ENCODE data around the gene AK9. TPM values are rescaled to one million over a fixed set of nuclear protein-coding genes. Genes with fewer than 3 reads are reported as not detected.
"Not testable (repeated sequence)": the region's sequence is repeated elsewhere in the genome, so short reads cannot be mapped to it uniquely, and the experiment has no call there.

The AK9 gene
- total RNA-seq, 1 experiment from 2014 or later, result 1.7 TPM

DNA sequence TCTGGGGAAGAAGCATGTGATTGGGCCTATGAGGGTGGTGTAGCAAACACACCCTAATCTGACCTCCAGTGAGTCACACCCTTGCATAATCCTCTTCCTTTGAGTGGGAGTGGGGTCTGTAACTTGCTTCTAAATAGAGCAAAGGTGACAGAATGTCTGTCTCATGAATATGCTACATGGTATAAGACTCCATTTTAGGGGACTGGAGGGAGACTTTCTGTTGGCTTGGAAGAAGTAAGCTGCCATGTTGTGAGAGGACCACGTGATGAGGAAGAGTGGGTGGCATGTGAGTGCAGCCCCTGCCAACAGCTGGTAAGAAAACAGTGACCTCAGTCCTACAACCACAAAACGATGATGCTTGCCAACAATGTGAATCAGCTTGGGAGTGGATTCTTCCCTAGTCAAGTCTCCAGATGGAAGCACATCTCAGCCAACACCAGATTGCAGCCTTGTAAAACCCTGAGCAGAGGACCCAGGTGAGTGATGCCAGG is 3.7 kb downstream of the AK9 start:
- no TSS peak for BruUV-seq (replicated peaks)
- intact Hi-C loops (cut with micrococcal nuclease), result no loop called here
- H3F3A ChIP-seq (ENCODE audit: low read length, unreplicated experiment), result no peaks in the 10 kb centered on the region
- POLR2A ChIA-PET (ENCODE audit: unreplicated experiment), result no interaction called here
- no peak for TF ChIP-seq EZH2 (IDR thresholded peaks at IDR 0.05; ENCODE audit: low read length, unreplicated experiment)
- no peak for TF ChIP-seq EZH2phosphoT487 (IDR thresholded peaks at IDR 0.05; ENCODE audit: borderline replicate concordance, low read length)
- TF ChIP-seq, protein P1, sequence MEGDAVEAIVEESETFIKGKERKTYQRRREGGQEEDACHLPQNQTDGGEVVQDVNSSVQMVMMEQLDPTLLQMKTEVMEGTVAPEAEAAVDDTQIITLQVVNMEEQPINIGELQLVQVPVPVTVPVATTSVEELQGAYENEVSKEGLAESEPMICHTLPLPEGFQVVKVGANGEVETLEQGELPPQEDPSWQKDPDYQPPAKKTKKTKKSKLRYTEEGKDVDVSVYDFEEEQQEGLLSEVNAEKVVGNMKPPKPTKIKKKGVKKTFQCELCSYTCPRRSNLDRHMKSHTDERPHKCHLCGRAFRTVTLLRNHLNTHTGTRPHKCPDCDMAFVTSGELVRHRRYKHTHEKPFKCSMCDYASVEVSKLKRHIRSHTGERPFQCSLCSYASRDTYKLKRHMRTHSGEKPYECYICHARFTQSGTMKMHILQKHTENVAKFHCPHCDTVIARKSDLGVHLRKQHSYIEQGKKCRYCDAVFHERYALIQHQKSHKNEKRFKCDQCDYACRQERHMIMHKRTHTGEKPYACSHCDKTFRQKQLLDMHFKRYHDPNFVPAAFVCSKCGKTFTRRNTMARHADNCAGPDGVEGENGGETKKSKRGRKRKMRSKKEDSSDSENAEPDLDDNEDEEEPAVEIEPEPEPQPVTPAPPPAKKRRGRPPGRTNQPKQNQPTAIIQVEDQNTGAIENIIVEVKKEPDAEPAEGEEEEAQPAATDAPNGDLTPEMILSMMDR (conservative IDR thresholded peaks at IDR 0.05; ENCODE audit: low read depth, low read length), result no peak
- H3K9ac ChIP-seq (ENCODE audit: low read length), result peak overlapping the region; percentile 8; the same call in 1 of the 2 replicates
- peaks cover 23% of the 10 kb centered on the region for H3K4me1 ChIP-seq (ENCODE audit: insufficient read depth, low read length)
- no peaks in the 10 kb centered on the region for H3K27me3 ChIP-seq (ENCODE audit: low read length)
- peak overlapping the region; percentile 74 for H2AFZ ChIP-seq (ENCODE audit: low read length)
- H3K79me2 ChIP-seq (ENCODE audit: low read length), result no peaks in the 10 kb centered on the region; the same call in 1 of the 2 replicates
- no peaks in the 10 kb centered on the region for H3K9me3 ChIP-seq (ENCODE audit: low read length)
- no peaks in the 10 kb centered on the region for H3K9me2 ChIP-seq (replicated peaks; ENCODE audit: low read length)
- H3K27ac ChIP-seq (ENCODE audit: low read length), result peak overlapping the region; percentile 70
- DNase-seq (peak; percentile 88), ATAC-seq (peak; percentile 17)
- no peaks in the 10 kb centered on the region for H4K20me1 ChIP-seq (ENCODE audit: low read length)
- peak overlapping the region; percentile 43; the same call in 1 of the 2 replicates for H3K4me2 ChIP-seq (ENCODE audit: low read length)
- CTCF ChIA-PET, result no interaction called here
- no peaks in the 10 kb centered on the region for H3K36me3 ChIP-seq (ENCODE audit: low read depth, low read length)
- H3K4me3 ChIP-seq (ENCODE audit: low read length), result no peak overlapping the region

DNA sequence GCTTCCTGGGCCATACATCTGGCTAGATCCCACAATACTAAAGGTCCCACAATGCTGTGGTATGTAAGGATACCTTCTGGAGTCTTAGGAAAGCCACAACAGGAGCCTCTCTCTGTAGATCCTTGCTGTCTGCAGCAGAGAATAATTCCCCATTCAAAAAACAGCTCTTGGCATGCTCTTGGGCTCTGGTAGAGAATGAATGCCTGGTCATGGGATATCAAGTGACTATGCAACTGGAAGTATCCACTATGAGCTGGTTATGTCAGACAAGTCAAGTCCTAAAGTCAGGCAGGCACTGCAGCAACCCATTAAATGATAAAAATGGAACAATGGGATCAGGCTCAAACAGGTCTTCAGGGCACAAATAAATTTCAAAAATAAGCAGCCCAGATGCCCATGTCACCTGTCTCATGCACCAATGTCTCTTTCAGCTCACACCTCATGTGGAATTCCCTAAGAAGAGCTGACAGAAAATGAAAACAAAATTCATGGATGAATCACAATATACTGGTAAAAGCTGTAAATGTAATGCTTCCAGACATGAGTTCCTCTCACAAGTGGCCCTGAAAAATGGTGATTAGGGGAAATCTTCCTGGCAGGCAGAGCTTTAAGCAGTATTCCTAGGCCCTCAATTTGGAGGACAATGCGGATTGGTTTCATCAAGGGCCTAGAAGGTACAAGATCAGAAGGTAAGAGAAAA is 4.3 kb downstream of the AK9 start:
- no TSS peak for BruUV-seq (replicated peaks)
- ATAC-seq, result no peak
- TF ChIP-seq, protein P1 (conservative IDR thresholded peaks at IDR 0.05; ENCODE audit: low read depth, low read length), result no peak
- no peak for TF ChIP-seq EZH2 (IDR thresholded peaks at IDR 0.05; ENCODE audit: low read length, unreplicated experiment)
- no peak for TF ChIP-seq EZH2phosphoT487 (IDR thresholded peaks at IDR 0.05; ENCODE audit: borderline replicate concordance, low read length)
- intact Hi-C loops (cut with micrococcal nuclease), result no loop called here
- ChIA-PET CTCF (interaction anchor here (0.5 kb wide), 1 partner anchor 512 kb away, joined by 9 read pairs; no protein-coding TSS in a partner anchor), POLR2A (ENCODE audit: unreplicated experiment) (no interaction called here)
- Histone ChIP-seq H2AFZ (ENCODE audit: low read length) (peak overlapping the region; percentile 74), H3K4me2 (ENCODE audit: low read length) (peak overlapping the region; percentile 33; the same call in 1 of the 2 replicates), H4K20me1 (ENCODE audit: low read length) (no peaks in the 10 kb centered on the region), H3K9ac (ENCODE audit: low read length) (peak overlapping the region; percentile 8; the same call in 1 of the 2 replicates), H3K27me3 (ENCODE audit: low read length) (no peaks in the 10 kb centered on the region), H3K9me3 (ENCODE audit: low read length) (no peaks in the 10 kb centered on the region), H3K4me1 (ENCODE audit: insufficient read depth, low read length) (peaks cover 19% of the 10 kb centered on the region), H3F3A (ENCODE audit: low read length, unreplicated experiment) (no peaks in the 10 kb centered on the region), H3K4me3 (ENCODE audit: low read length) (no peak overlapping the region), H3K36me3 (ENCODE audit: low read depth, low read length) (no peaks in the 10 kb centered on the region), H3K9me2 (replicated peaks; ENCODE audit: low read length) (no peaks in the 10 kb centered on the region), H3K79me2 (ENCODE audit: low read length) (no peaks in the 10 kb centered on the region), H3K27ac (ENCODE audit: low read length) (peak overlapping the region; percentile 70)
- no peak for DNase-seq

DNA sequence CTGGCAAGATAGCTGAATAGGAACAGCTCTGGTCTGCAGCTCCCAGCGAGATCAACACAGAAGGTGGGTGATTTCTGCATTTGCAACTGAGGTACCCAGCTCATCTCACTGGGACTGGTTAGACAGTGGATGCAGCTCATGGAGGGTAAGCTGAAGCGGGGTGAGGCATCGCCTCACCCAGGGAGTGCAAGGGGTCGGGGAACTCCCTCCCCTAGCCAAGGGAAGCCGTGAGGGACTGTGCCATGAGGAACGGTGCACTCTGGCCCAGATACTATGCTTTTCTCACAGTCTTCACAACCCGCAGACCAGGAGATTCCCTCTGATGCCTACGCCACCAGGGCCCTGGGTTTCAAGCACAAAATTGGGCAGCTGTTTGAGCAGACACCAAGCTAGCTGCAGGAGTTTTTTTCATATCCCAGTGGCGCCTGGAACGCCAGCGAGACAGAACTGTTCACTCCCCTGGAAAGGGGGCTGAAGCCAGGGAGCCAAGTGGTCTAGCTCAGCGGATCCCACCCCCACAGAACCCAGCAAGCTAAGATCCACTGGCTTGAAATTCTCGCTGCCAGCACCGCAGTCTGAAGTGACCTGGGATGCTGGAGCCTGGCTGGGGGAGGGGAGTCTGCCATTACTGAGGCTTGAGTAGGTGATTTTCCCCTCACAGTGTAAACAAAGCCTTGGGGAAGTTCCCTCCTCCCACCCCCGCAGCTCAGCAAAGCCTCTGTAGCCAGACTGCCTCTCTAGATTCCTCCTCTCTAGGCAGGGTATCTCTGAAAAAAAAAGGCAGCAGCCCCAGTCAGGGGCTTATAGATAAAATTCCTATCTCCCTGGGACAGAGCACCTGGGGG is 12.1 kb downstream of the AK9 start:
- H3K36me3 ChIP-seq (ENCODE audit: low read depth, low read length); intact Hi-C loops (cut with micrococcal nuclease); H3K27ac ChIP-seq (ENCODE audit: low read length); H3K79me2 ChIP-seq (ENCODE audit: low read length); H3K4me2 ChIP-seq (ENCODE audit: low read length); H3K4me3 ChIP-seq (ENCODE audit: low read length); H3K27me3 ChIP-seq (ENCODE audit: low read length); H2AFZ ChIP-seq (ENCODE audit: low read length); ATAC-seq; H3K9me3 ChIP-seq (ENCODE audit: low read length); H3K9ac ChIP-seq (ENCODE audit: low read length); POLR2A ChIA-PET (ENCODE audit: unreplicated experiment); H4K20me1 ChIP-seq (ENCODE audit: low read length); H3F3A ChIP-seq (ENCODE audit: low read length, unreplicated experiment); CTCF ChIA-PET; DNase-seq; H3K4me1 ChIP-seq (ENCODE audit: insufficient read depth, low read length); BruUV-seq (replicated peaks); H3K9me2 ChIP-seq (replicated peaks; ENCODE audit: low read length): not testable (repeated sequence)

Measured in PC-3 (cell line).